ENCODE results near the gene C2CD4D. TPM values are rescaled to one million over a fixed set of nuclear protein-coding genes. Genes with fewer than 3 reads are reported as not detected.
A peak's percentile ranks its signal among the peaks of the same experiment; 100 is the strongest.
"Not testable (repeated sequence)": the region's sequence is repeated elsewhere in the genome, so short reads cannot be mapped to it uniquely, and the experiment has no call there.

C2CD4D gene
- total RNA-seq: under 1 TPM in 2 of 5 experiments, not detected in 3; 0.34 to 0.87 TPM
- polyA plus RNA-seq: under 1 TPM in 1 of 2 donors, not detected in 1; 0.18 TPM
- not detected for total RNA-seq

DNA sequence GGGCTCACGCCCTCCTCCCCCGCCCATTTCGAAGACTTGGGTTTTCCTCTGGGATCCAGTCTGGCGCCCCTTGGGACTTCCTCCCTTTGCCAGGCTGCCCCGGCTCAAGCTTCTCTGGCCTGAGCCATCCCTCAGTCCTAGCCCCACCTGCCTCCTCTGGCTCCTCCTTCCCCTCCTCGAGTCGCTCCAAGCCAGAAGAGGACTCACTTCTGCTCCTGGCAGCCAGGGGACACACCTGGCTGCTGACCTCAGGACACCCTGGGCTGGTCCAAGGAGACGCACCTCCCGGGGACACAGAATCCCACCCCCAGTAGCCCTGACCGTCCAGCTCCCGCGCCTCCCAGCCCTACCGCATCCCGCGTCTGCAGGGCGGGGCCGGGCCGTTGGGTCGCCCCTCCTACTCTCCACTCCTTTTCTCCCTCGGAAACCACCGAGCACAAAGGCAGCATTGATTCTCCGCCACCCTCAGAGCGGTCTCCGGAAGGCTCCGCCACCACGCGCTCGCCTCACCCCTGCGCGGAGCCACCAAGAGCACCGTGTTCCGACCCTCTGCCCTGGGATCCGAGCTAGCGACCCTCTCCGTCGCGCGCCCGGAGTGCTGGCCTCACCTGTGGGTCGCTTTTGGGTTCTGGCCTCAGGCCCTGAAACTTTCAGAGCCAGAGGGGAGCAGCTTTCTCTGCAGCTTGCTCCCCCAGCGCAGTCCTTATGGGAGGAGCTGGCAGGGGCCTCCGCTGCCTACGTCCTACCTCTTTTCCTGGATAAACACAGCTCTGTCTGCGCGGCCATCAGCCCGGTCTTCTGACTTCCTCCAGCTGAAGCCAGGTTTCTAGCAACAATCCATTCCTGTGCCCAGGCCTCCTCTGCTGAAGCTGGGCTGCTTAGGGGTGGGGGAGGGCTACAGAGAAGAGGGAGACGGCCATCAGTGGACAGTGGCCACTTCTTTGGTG, at the start of gene C2CD4D:
Gene C2CD4D, minus strand, starts transcription at position 364 of the 947 bp plus-strand sequence. CDS start 831 bp downstream, outside the sequence.
- intact Hi-C loops (cut with micrococcal nuclease): loop anchor here (1.0 to 5.0 kb wide), 5 partner anchors 49 to 382 kb away; partner anchors contain the start of genes POGZ (in 2 of the 2), SNX27 (in 2 of the 2), S100A10 (in 1 of the 2) and TDRKH (in 1 of the 2)
- peaks cover 33 to 53% (median 40%) of the 10 kb centered on the region in 7 donors for H3K4me1 Mint-ChIP-seq
- peak within 1 kb of the TSS; percentile 68 for H3K4me3 ChIP-seq (ENCODE audit: low read length)

DNA sequence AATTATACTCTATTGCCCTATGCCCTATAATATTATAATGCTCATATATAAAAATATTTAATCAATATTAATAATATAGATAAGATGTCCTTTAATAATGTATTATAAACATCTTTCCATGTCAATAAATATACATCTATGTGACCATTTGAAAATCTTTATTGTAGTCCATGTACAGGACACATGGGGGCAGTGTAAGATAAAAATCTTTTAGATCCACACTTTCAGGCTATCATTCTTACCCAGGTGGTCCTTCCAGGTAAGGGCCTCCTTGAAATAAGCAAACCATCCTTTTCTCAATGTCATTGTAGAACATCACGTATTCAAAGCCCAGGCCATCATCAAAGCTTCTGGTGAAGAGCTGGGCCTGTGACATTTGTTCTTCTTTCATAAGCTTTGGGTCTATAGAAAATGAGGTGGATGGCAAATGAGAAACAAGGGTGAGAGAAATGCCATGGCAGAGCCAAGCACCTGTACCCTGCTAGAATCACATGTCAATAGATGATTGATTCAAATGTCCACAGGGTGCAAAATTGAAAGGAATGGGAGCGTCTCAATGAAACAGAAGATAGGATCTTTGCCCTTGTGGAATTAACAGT, 49.5 kb upstream of the C2CD4D start:
- H3K4me1 ChIP-seq (ENCODE audit: control insufficient read depth in 2 of 2, insufficient read depth in 2 of 2, low read length in 2 of 2): peaks cover 0 to 12% of the 10 kb centered on the region in 2 donors

More for the DNA sequence above, at the start of gene C2CD4D:
- peaks cover 27 to 38% of the 10 kb centered on the region in 2 donors for H3K4me1 ChIP-seq (ENCODE audit: control insufficient read depth in 2 of 2, insufficient read depth in 2 of 2, low read length in 2 of 2)
- Mint-ChIP-seq H3K4me3 (peak within 1 kb of the TSS; percentile 68 to 89 (median 82)), H3K27me3 (peaks cover 0 to 8% (median 0%) of the 10 kb centered on the region in 5 donors), H3K27ac (peak within 1 kb of the TSS; percentile 31 to 87 (median 77)), H3K36me3 (peaks cover 0 to 8% (median 0%) of the 10 kb centered on the region in 5 donors), H3K9me3 (peaks cover 0 to 5% (median 0%) of the 10 kb centered on the region in 11 donors)
- ATAC-seq (peak; percentile 89), DNase-seq (peak; percentile 42 to 77 (median 66))
- no peaks in the 10 kb centered on the region for H3K9me3 ChIP-seq (ENCODE audit: control insufficient read depth in 2 of 3, low read length in 3 of 3)
- no peaks in the 10 kb centered on the region for H3K27me3 ChIP-seq (ENCODE audit: control insufficient read depth in 2 of 2, insufficient read depth in 2 of 2, low read length in 2 of 2)
- no peaks in the 10 kb centered on the region for H3K36me3 ChIP-seq (ENCODE audit: control insufficient read depth in 2 of 3, insufficient read depth in 3 of 3, low read length in 3 of 3)
- CTCF ChIA-PET: interaction anchor here (1.2 kb wide), 1 partner anchor 160 kb away, joined by 3 read pairs; no protein-coding TSS in a partner anchor
- POLR2A ChIA-PET: interaction anchor here (0.6 to 1.9 kb wide), 8 partner anchors 20 to 201 kb away, joined by 3 to 6 read pairs (median 3); partner anchors contain the start of genes S100A10 and TDRKH
- peak within 1 kb of the TSS; percentile 55 for H3K27ac ChIP-seq (ENCODE audit: low read depth, low read length)

DNA sequence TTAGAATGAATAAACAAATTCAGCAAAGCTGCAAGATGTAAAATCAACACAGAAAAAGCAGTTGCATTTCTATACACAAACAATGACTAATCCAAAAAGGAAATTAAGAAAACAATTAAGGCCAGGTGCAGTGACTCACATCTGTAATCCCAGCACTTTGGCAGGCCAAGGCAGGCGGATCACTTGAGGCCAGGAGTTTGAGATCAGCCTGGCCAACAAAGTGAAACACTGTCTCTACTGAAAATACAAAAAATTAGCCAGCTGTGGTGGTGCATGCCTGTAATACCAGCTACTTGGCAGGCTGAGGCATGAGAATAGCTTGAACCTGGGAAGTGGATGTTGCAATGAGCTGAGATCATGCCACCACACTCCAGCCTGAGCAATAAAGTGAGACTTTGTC, 47.4 kb upstream of the C2CD4D start:
- H3K36me3 Mint-ChIP-seq: peaks cover 7 to 54% (median 37%) of the 10 kb centered on the region in 5 donors
- no peak for ATAC-seq
- POLR2A ChIA-PET: interaction anchor here (1.2 to 3.3 kb wide), 5 partner anchors 12 to 114 kb away, joined by 3 to 12 read pairs (median 9); partner anchors contain the start of gene THEM4
- Histone ChIP-seq H3K4me1 (ENCODE audit: control insufficient read depth in 2 of 2, insufficient read depth in 2 of 2, low read length in 2 of 2) (peaks cover 0 to 12% of the 10 kb centered on the region in 2 donors), H3K36me3 (ENCODE audit: control insufficient read depth in 2 of 3, insufficient read depth in 3 of 3, low read length in 3 of 3) (peaks cover 0 to 20% (median 9%) of the 10 kb centered on the region in 3 experiments), H3K9me3 (ENCODE audit: control insufficient read depth in 2 of 3, low read length in 3 of 3) (no peaks in the 10 kb centered on the region), H3K27me3 (ENCODE audit: control insufficient read depth in 2 of 2, insufficient read depth in 2 of 2, low read length in 2 of 2) (no peaks in the 10 kb centered on the region), H3K27ac (ENCODE audit: low read depth, low read length) (no peak overlapping the region), H3K4me3 (ENCODE audit: low read length) (no peak overlapping the region)
- CTCF ChIA-PET: interaction anchor here (1.9 to 7.2 kb wide), 6 partner anchors 12 to 114 kb away, joined by 7 to 67 read pairs (median 12); no protein-coding TSS in a partner anchor
- H3K4me1 Mint-ChIP-seq: peaks cover 13 to 30% (median 24%) of the 10 kb centered on the region in 7 donors
- H3K27ac Mint-ChIP-seq: no peak overlapping the region
- no peaks in the 10 kb centered on the region for H3K27me3 Mint-ChIP-seq
- no peak for DNase-seq
- H3K4me3 Mint-ChIP-seq: no peak overlapping the region
- no peaks in the 10 kb centered on the region for H3K9me3 Mint-ChIP-seq
- intact Hi-C loops (cut with micrococcal nuclease): loop anchor here in 1 of 2 donors (10.0 kb wide), 1 partner anchor 78 kb away; no protein-coding TSS in a partner anchor

More for the DNA sequence above, 49.5 kb upstream of the C2CD4D start:
- H3K36me3 ChIP-seq (ENCODE audit: control insufficient read depth in 2 of 3, insufficient read depth in 3 of 3, low read length in 3 of 3): peaks cover 0 to 36% (median 14%) of the 10 kb centered on the region in 3 experiments
- Mint-ChIP-seq H3K9me3 (no peaks in the 10 kb centered on the region), H3K27ac (peak overlapping the region in 7 of 9 donors; percentile 7 to 91 (median 70)), H3K27me3 (no peaks in the 10 kb centered on the region), H3K36me3 (peaks cover 15 to 65% (median 48%) of the 10 kb centered on the region in 5 donors), H3K4me3 (no peak overlapping the region), H3K4me1 (peaks cover 18 to 40% (median 38%) of the 10 kb centered on the region in 7 donors)
- H3K9me3 ChIP-seq (ENCODE audit: control insufficient read depth in 2 of 3, low read length in 3 of 3): no peaks in the 10 kb centered on the region
- ChIA-PET POLR2A (interaction anchor here (0.6 to 3.9 kb wide), 6 partner anchors 9 to 295 kb away, joined by 3 to 19 read pairs (median 11); no protein-coding TSS in a partner anchor), CTCF (interaction anchor here (0.9 to 7.2 kb wide), 10 partner anchors 10 to 145 kb away, joined by 3 to 67 read pairs (median 12); partner anchors contain the start of gene THEM4)
- no peak overlapping the region for H3K27ac ChIP-seq (ENCODE audit: low read depth, low read length)
- peak; percentile 68 for ATAC-seq
- no peak overlapping the region for H3K4me3 ChIP-seq (ENCODE audit: low read length)
- H3K27me3 ChIP-seq (ENCODE audit: control insufficient read depth in 2 of 2, insufficient read depth in 2 of 2, low read length in 2 of 2): no peaks in the 10 kb centered on the region
- intact Hi-C loops (cut with micrococcal nuclease): loop anchor here (1.0 to 10.0 kb wide), 8 partner anchors 9 to 112 kb away; partner anchors contain the start of gene THEM4 (in 1 of the 2)
- peak in 5 of 9 donors; percentile 27 to 48 (median 37) for DNase-seq

DNA sequence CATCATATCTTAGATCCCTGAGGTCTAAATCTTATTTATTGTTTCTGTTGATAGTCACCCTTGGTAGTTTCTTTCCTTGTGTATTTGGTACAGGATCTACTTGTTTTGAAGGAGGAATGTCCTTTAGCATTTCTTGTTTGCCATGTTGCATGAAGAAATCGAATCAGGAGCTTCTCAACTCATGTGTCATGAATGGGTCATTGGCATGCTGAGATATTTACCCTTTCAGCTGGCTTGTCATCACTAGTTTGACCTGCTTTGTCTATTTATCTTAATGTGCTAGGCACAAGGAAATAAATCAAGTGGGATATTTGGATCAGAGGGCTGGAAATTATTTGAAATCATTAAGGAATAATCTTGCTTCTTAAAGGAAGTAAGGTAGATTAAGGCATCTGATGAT, 45.9 kb upstream of the C2CD4D start:
- ChIA-PET POLR2A (interaction anchor here (0.6 to 2.2 kb wide), 3 partner anchors 9 to 19 kb away, joined by 3 to 5 read pairs (median 3); no protein-coding TSS in a partner anchor), CTCF (no interaction called here)
- Mint-ChIP-seq H3K36me3 (peaks cover 4 to 49% (median 30%) of the 10 kb centered on the region in 5 donors), H3K27ac (no peak overlapping the region), H3K4me1 (peaks cover 4 to 15% (median 10%) of the 10 kb centered on the region in 7 donors), H3K27me3 (no peaks in the 10 kb centered on the region), H3K4me3 (no peak overlapping the region), H3K9me3 (no peaks in the 10 kb centered on the region)
- ATAC-seq: no peak
- H3K27me3 ChIP-seq (ENCODE audit: control insufficient read depth in 2 of 2, insufficient read depth in 2 of 2, low read length in 2 of 2): no peaks in the 10 kb centered on the region
- H3K27ac ChIP-seq (ENCODE audit: low read depth, low read length): no peak overlapping the region
- no peak for DNase-seq
- no peaks in the 10 kb centered on the region for H3K4me1 ChIP-seq (ENCODE audit: control insufficient read depth in 2 of 2, insufficient read depth in 2 of 2, low read length in 2 of 2)
- no peaks in the 10 kb centered on the region for H3K9me3 ChIP-seq (ENCODE audit: control insufficient read depth in 2 of 3, low read length in 3 of 3)
- no peak overlapping the region for H3K4me3 ChIP-seq (ENCODE audit: low read length)
- peaks cover 0 to 20% (median 9%) of the 10 kb centered on the region in 3 experiments for H3K36me3 ChIP-seq (ENCODE audit: control insufficient read depth in 2 of 3, insufficient read depth in 3 of 3, low read length in 3 of 3)
- intact Hi-C loops (cut with micrococcal nuclease): loop anchor here in 1 of 2 donors (10.0 kb wide), 1 partner anchor 79 kb away; no protein-coding TSS in a partner anchor

DNA sequence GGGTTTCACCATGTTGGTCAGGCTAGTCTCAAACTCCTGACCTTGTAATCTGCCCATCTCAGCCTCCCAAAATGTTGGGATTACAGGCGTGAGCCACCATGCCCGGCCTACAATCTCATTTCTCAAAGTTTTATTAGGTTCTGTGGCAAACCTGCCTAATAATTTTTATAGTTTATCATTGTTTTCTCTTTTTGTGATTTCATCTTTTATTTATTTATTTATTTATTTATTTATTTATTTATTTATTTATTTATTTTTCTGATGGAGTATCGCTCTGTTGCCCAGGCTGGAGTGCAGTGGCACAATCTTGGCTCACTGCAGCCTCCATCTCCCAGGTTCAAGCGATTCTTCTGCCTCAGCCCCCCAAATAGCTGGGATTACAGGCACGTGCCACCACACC, 45.3 kb upstream of the C2CD4D start:
- ATAC-seq, H3K27ac Mint-ChIP-seq: not testable (repeated sequence)
- CTCF ChIA-PET: interaction anchor here (1.2 kb wide), 1 partner anchor 117 kb away, joined by 4 read pairs; no protein-coding TSS in a partner anchor

More for the DNA sequence above, 45.3 kb upstream of the C2CD4D start:
- peaks cover 4 to 48% (median 28%) of the 10 kb centered on the region in 5 donors for H3K36me3 Mint-ChIP-seq
- not testable (repeated sequence) for H3K9me3 Mint-ChIP-seq; H3K4me3 ChIP-seq (ENCODE audit: low read length); DNase-seq; H3K27me3 ChIP-seq (ENCODE audit: control insufficient read depth in 2 of 2, insufficient read depth in 2 of 2, low read length in 2 of 2); H3K9me3 ChIP-seq (ENCODE audit: control insufficient read depth in 2 of 3, low read length in 3 of 3); H3K4me1 ChIP-seq (ENCODE audit: control insufficient read depth in 2 of 2, insufficient read depth in 2 of 2, low read length in 2 of 2); H3K27ac ChIP-seq (ENCODE audit: low read depth, low read length); H3K4me3 Mint-ChIP-seq; H3K27me3 Mint-ChIP-seq
- H3K4me1 Mint-ChIP-seq: peaks cover 4 to 13% (median 6%) of the 10 kb centered on the region in 7 donors
- intact Hi-C loops (cut with micrococcal nuclease): loop anchor here in 1 of 2 donors (10.0 kb wide), 1 partner anchor 80 kb away; no protein-coding TSS in a partner anchor
- POLR2A ChIA-PET: interaction anchor here (1.0 to 2.2 kb wide), 4 partner anchors 13 to 24 kb away, joined by 3 to 5 read pairs (median 3); no protein-coding TSS in a partner anchor
- H3K36me3 ChIP-seq (ENCODE audit: control insufficient read depth in 2 of 3, insufficient read depth in 3 of 3, low read length in 3 of 3): peaks cover 0 to 20% (median 9%) of the 10 kb centered on the region in 3 experiments
